Cardiac fibroblast (primary cell): ENCODE data around the gene KATNBL1.

Source experiments
- DNase-seq, 2 donors: peaks; one replicate each; pipeline versions ENCODE4 v3.0.0 to v3.0.0-alpha.2; 2010; ENCODE audit warnings: low read depth in 2 of 2
- H3K4me3 ChIP-seq, 2 donors: replicated peaks in 1 of 2; 1 replicate in 1 of 2; 2 replicates in 1 of 2; pipeline ENCODE4 v1.5.1; 2011; ENCODE audit warnings: low read depth in 2 of 2, low read length in 2 of 2, mild to moderate bottlenecking in 2 of 2, moderate library complexity in 1 of 2
- CTCF ChIP-seq: IDR thresholded peaks from one replicate; pipeline ENCODE4 v1.5.1; 2011; ENCODE audit warnings: low read depth, mild to moderate bottlenecking, low read length, inconsistent platforms

KATNBL1 gene

GRCh38 chr15:34223904-34224596 is 14.2 kb upstream of the KATNBL1 start:
- DNase-seq = no peak

GRCh38 chr15:34217587-34218225 is 7.8 kb upstream of the KATNBL1 start:
- peak in 1 of 2 donors; percentile 51 for DNase-seq
- TF ChIP-seq CTCF = no peak
- H3K4me3 ChIP-seq = no peak overlapping the region

More at GRCh38 chr15:34223904-34224596, 14.2 kb upstream of the KATNBL1 start:
- no peak for TF ChIP-seq CTCF
- peak overlapping the region; percentile 87 to 99 for H3K4me3 ChIP-seq

GRCh38 chr15:34216527-34217270 is 6.8 kb upstream of the KATNBL1 start:
- no peak for DNase-seq
- no peak for TF ChIP-seq CTCF
- H3K4me3 ChIP-seq = no peak overlapping the region

- no peak for DNase-seq
- no peak overlapping the region for H3K4me3 ChIP-seq
- no peak for TF ChIP-seq CTCF
These were observed 4.2 kb upstream of the KATNBL1 start for GRCh38 chr15:34214135-34214534.

- H3K4me3 ChIP-seq = no peak overlapping the region
- DNase-seq = no peak
- TF ChIP-seq CTCF = peak; percentile 15
These were observed 3.8 kb upstream of the KATNBL1 start for GRCh38 chr15:34213690-34214089.

GRCh38 chr15:34206011-34206410 is 3.9 kb downstream of the KATNBL1 start:
- no peak for TF ChIP-seq CTCF
- DNase-seq = peak in 1 of 2 donors; percentile 18
- H3K4me3 ChIP-seq = no peak overlapping the region
